GM12801 (cell line): ENCODE results near the gene ST6GAL2.

Experiments
- CTCF ChIP-seq: IDR thresholded peaks from one replicate; pipeline ENCODE4 v1.5.1; 2011; ENCODE audit warnings: control low read depth; ENCODE audit not compliant: insufficient read length; ENCODE audit errors: extremely low read depth

ST6GAL2 gene

DNA sequence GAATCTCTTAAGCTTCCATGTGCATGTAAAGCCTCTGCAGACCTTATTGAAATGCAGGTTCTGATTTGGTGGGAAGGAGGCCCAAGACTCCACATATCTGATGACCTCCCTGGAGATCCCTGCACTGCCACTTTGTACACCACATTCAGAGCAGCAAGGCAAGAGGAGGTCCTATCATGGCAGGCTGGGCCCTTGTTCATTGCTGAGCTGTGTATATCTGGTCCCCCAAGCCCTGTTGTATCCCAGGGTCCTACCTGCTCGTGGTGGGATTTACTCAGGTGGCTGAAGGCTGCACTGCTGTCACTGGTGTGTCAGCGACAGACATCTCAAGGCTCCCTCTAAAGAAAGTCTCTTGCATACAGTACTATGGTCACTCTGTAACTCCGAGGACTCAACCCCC is 114.2 kb downstream of the ST6GAL2 start:
- TF ChIP-seq CTCF: no peak

GRCh38 chr2:106770986-106771385 is 115.0 kb downstream of the ST6GAL2 start:
- no peak for TF ChIP-seq CTCF

DNA sequence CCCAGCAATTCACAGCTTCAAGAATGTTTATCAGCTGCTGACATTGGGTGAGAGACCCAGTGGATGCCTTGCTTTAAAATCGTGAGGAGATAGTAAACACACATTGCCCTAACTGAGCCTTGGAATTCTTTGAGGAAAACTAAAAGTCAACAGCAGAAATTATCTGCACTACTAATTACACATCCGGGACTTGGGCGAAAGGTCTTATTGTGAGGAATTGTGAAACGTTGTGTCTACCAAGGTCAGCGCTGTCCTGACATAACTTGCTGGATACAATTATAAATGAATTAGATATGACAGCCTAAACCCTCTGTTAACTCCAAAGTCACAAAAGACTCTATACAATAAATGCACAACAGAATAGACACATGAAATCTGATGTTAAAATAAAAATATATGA is 121.4 kb downstream of the ST6GAL2 start:
- TF ChIP-seq CTCF: no peak

DNA sequence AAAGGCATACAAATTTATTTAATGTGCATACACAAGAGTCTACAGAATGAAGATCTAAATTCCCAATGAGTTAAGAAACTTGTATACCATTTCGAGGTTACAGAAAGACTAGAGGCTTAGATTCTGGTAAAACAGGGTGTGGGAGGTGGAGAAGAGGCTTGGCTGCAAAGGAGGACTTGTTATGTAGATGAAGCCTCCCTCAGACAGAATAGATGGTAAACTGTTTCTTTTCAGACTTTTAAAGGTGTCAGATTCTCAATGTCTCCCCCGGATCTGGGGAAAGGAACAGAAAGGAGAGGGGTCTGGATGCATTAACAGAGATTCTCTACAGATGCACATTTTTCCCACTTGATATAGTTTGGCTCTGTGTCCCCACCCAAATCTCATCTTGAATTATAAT is 126.0 kb downstream of the ST6GAL2 start:
- TF ChIP-seq CTCF: no peak

DNA sequence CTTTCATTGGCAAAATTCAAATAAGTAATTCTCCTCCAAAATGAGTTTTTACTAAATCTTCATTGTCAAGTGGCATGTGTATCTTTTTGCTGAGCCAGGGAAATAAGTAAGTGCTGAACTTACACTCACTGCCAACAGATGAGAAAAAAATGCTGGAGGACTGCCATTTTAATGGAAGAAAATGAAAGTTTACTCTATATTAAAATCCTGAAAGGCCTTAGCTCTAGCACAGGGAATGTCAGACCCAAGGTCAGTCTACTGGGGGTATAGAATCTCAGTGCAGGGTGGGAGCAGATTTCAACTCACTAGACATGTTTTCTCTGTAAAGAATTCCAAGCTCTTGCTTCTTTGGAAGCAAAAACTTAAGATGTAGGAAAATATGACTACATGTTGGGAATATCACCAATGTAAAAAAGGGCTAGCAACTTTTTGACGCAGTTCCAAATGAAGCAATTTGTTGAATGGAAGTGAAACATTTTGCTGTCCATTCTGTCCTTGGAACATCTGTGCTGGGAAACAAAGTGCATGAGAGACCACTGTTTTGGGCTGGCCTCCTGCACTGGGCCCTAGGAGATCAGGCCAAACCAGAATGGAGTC is 127.0 kb downstream of the ST6GAL2 start:
- TF ChIP-seq CTCF: no peak
